ENCODE data around the gene LRRC70.
"Not testable (repeated sequence)": the region's sequence is repeated elsewhere in the genome, so short reads cannot be mapped to it uniquely, and the experiment has no call there.

The LRRC70 gene

DNA sequence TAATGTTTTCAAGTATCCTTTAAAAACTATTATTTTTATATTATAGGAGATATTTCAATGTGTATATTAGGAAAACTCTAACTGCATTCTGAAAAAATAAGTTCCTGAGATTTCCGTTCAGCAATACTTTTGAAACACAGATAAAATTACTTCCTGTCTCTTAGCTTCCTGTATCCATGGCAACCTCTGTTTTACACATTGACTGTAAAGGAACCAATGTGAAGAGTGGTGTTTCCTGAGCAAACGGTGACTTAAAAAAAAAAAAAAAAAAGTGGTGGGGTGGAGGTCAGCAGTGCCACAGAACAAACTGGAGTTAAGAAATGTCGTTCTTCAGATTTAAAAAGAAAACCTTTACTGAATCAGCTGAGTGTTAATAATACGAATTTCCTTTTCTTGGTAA is at the start of gene LRRC70:
Gene LRRC70 (plus strand): TSS at position 280 of the 400 bp plus-strand sequence. CDS start 620 bp downstream, outside the sequence.
- no peak for DNase-seq (ENCODE audit: low read depth in 2 of 2)

- no peak for DNase-seq (ENCODE audit: low read depth in 2 of 2)
These were observed 45.0 kb upstream of the LRRC70 start for GRCh38 chr5:62533597-62533996.

DNA sequence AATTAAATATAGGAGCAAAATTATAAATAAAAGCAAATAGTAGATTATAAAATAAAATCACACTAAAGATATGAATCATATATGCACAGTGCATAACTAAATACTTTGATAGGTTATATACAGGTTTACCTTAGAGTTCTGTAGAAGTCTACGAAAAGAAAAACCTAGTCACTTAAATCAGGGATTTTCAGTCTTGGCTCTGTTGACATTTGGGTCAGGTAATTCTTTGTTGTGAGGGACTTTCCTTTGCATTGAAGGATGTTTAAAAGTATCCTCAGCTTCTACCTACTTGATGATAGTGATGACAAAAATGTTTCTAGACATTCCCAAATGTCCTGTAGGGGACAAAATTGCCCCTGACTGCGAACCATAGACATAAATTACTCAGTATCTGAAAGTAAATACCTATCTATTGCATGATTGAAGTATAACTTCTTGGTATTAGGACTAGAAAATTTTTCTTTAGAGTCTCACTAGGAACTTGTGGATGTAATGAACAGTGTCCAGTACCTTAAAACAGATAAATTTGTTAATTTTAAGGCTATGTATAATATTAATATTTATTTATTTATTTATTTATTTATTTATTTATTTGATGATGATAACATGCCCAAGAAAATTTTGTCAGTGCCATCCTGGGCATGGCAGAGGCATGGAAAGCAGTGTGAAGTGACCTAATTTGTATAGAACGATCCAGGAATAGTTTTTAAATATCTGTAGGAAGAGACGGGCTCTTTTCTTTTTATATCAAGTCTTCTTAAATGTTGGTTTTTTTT is 44.0 kb upstream of the LRRC70 start:
- no peak for DNase-seq (ENCODE audit: low read depth in 2 of 2)

DNA sequence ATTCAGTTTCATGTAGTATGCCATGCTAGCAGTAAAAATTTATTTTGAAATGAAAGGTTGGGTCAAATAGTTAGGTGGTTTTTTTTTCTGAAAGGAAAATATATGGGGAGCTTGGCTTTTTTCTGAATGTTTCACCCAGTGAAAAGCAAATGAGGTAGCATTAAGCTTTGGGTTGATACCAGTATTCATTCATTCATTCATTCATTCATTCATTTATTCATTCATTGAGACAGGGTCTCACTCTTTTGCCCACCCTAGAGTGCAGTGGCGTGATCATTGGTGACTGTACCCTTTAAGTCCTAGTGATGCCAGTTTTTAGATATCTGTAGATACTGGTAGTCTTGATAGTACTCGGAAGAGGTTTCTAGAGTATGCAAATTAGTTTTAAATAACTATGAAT is 42.4 kb upstream of the LRRC70 start:
- DNase-seq (ENCODE audit: low read depth in 2 of 2), result no peak

DNA sequence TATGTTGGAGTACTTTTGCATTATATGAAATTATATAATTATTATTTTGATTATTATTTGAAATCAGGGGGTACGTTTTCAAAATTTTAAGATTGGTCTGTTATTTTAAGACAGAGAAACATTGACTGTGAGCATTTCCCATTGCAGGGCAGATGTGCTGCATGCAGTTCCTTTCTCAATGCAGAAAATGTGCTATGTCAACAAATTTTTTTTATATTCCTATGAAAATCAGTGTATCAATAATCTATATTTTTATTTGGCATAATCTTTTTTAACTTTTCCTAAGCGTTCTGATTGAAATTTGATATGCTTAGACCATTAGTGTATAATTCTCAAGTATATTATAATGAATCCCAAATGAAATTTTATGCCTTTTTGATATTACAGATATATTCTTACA is 41.8 kb upstream of the LRRC70 start:
- no peak for DNase-seq (ENCODE audit: low read depth in 2 of 2)

- no peak for DNase-seq (ENCODE audit: low read depth in 2 of 2)
These were observed 40.3 kb upstream of the LRRC70 start for GRCh38 chr5:62538017-62538942.

DNA sequence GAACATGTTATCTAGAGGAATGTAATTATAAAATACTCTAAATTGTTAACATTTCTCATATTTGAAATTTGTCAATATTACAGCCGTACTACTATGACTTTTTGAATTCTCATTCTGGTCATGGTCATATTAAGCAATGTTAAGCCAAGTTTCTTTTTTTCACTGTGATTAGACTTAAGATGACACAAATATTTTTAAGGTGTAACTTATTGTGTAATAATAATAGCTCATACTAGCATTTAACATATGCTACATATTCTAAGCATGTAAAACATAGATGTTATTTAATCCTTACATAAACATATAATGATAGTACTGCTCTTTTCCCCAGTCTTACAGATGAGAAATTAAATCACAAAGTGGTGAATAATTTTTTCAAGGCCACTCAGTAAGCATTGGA is 35.9 kb upstream of the LRRC70 start:
- no peak for DNase-seq (ENCODE audit: low read depth in 2 of 2)

GRCh38 chr5:62547945-62548630 is 30.5 kb upstream of the LRRC70 start:
- no peak for DNase-seq (ENCODE audit: low read depth in 2 of 2)

GRCh38 chr5:62550103-62550502 is 28.5 kb upstream of the LRRC70 start:
- no peak for DNase-seq (ENCODE audit: low read depth in 2 of 2)

DNA sequence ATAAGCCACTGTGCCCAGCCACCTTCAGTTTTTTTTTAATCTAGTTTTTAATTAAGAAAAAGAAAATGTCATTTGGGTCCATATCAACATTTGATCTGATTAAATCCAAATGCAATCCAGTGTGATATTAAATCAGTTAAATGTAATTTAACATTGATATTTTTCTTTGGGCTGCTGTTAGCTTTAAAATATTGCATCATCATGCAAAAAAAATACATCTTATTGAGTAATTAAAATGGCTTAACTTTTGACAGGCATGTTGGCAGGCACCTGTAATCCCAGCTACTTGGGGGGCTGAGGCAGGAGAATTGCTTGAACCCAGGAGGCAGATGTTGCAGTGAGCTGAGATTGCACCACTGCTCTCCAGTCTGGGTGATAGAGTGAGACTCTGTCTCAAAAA is 22.7 kb upstream of the LRRC70 start:
- DNase-seq (ENCODE audit: low read depth in 2 of 2), result no peak

DNA sequence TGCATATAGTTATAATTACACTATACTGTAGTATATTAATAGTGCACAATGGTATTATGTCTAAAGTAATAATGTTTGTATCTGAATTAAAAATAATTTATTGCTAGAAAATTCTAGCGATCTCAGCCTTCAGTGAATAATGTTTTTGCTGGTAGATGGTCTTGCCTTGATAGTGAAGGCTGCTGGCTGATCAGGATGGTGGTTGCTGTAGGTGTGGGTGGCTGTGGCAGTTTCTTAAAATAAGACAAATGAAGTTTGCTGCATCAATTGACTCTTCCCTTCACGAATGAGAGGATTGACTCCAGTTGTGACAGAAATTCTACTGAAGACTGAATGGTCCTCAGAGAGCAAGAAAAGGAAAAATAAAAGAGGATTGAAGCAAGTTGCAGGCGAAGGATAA is 19.7 kb upstream of the LRRC70 start:
- no peak for DNase-seq (ENCODE audit: low read depth in 2 of 2)

GRCh38 chr5:62560786-62561185 is 17.8 kb upstream of the LRRC70 start:
- DNase-seq (ENCODE audit: low read depth in 2 of 2), result no peak

DNA sequence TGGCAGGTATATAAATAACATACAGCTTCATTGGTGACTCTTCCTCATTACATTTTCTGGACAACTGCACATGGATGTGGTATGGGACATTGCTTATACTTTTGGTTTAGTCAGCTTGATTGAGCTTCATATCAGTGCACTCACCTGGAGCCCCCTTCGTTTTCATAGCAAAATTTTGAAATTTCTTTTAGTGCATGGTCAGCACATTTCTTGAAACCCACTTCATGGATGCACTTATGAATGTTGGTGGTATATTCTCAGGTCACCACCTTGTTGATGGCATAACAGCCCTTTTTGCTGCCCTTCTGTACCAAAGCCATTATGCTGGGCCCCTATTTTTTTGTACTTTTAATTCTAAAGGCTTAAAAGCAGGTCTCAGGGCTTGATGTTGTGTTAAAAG is 16.7 kb upstream of the LRRC70 start:
- DNase-seq (ENCODE audit: low read depth in 2 of 2), result no peak

DNA sequence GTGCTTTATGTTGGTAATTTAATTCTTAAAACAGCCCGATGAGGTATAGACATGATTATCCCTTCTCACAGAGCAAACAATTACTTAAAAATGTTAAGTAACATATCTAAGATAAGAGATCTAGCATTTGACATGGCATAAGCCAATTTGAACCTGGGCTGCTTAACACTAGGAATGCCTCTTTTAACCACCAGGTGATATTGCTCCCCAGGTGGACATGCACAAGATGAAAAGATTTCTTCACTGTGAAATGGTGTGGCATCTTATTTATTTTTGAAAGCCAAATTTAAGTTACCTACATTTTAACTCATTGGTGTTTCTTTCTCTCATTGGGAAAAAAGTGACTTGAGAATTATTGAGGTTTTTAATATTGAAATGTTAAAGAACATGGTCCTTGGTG is 15.8 kb upstream of the LRRC70 start:
- no peak for DNase-seq (ENCODE audit: low read depth in 2 of 2)

DNA sequence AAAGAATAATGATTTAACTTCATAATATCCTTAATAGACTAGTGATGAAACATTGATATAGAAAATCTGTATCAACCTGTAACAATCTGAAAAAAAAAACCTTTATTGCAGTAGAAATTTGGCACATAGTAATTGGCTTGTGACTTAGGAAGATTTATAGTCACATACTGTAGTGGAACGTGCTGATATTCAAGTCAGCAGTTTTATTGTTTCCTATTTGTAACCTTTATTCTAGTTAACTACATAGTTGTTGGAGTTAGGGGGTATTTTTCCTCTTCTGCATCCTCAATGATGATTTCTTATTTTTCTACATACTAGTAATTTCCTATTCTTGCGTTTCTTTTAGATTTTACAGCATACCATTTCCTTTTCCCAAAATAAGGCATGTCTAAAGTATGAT is 14.5 kb upstream of the LRRC70 start:
- no peak for DNase-seq (ENCODE audit: low read depth in 2 of 2)

DNA sequence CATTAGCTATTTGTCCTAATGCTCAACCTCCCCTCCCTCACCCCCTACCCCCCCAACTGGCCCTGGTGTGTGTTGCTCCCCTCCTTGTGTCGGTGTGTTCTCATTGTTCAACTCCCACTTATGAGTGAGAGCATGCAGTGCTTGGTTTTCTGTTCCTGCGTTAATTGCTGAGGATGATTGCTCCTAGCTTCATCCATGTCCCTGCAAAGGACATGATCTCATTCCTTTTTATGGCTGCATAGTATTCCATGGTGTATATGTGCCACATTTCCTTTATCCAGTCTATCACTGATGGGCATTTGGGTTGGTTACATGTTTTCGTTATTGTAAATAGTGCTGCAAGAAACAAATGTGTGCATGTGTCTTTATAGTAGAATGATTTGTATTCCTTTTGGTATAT is 12.9 kb upstream of the LRRC70 start:
- DNase-seq (ENCODE audit: low read depth in 2 of 2), result not testable (repeated sequence)

DNA sequence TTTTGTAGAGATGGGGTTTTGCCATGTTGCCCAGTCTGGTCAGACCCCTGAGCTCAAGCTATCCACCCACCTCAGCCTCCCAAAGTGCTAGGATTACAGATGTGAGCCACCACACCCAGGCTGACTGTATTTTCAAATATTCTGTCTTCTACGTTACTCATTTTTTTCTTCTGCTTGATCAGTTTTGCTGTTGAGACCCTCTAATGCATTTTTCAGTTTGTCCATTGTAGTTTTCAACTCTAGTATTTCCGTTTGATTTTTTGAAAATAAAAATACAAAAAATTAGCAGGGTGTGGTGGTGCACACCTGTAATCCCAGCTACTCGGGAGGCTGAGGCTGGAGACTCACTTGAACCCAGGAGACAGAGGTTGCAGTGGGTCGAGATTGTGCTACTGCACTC is 10.5 kb upstream of the LRRC70 start:
- no peak for DNase-seq (ENCODE audit: low read depth in 2 of 2)

DNA sequence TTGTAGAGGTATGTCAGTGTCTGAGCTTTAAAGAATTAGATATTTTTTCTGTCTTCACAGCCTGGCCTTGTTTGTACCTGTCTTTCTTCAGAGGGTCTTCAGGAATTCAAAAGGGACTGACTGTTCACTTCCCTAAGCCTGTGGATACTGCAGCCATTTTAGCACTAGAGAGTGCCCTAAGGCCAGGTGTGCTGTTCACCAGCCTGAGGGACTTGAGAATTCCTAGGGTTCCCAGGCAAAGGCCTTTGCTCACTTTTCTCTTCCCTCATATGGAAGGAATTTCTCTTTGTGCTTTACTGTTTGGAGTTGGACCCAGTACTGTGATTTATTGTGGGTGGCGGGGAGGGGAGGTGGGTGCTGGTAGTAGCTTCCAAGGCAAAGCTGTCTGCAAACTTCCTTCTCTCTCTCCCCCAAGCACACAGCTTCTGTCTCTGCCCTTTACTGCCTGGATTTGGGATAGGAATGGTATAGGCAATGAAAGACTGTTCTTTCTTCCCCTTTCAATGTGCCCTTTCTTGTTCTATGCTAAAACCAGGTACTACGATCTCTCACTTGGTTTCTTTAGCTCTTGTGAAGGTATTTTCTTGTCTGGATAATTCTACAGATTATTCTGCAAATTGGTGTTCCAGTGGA is 9.7 kb upstream of the LRRC70 start:
- DNase-seq (ENCODE audit: low read depth in 2 of 2), result no peak

DNA sequence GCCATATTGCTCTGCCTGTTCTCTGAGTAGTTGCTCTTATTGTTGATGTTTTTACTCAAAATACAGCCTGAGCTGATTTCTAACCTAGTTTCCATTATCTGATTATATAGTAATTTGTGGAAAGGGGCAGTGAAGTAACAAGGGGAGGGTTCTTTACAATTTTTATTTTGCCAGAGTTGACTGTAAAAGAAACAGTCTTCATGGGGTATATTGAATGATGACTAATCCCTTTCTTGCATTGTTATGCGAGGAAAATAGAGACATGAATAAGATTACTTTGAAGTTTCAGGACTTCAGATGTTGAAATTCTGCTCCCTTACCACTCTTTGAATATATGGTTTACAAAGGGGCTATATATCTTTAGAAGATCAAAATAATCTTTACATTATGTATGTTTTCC is 9.1 kb upstream of the LRRC70 start:
- DNase-seq (ENCODE audit: low read depth in 2 of 2), result no peak

GRCh38 chr5:62572918-62573514 is 5.6 kb upstream of the LRRC70 start:
- no peak for DNase-seq (ENCODE audit: low read depth in 2 of 2)

DNA sequence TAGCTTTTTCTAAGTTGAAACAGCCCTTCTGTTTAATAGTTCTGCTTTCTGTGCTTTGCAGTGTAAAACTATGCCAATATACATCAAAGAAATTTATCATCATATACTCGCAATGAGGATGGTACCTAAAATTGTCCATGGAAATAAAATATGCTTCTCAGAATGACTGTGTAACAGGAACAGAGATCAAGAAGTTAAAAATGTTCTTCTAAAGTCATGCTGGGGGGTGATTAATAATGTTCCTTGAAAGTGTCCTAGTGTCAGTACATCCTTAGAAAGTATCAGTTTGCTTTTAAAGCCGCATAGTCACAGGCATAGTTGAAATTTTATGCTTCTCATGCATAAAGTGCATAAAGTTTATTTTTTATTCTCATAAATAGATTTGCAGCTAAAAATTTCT is 4.0 kb upstream of the LRRC70 start:
- DNase-seq (ENCODE audit: low read depth in 2 of 2), result no peak

DNA sequence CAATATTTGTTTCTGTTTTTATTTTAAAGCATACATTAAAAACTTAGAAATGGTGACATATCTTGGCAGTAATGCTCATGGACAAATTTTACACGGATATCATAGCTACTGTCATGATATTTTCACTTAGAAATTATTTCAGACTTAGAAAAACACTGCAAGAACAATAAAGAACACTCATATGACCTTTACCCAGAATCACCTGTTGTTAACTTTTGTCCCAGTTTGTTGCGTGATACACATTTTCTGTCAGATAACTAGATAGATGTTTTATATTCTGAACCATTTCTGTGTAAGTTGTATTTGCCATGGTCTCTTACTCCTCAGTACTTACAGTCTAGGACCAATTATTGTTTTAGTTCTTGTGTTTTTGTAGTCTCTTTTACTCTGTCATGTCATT is 3.6 kb upstream of the LRRC70 start:
- DNase-seq (ENCODE audit: low read depth in 2 of 2), result no peak
